Kidney glomerular epithelial cell (primary cell): ENCODE results near the gene HAS3.
A peak's percentile ranks its signal among the peaks of the same experiment; 100 is the strongest.
"Not testable (repeated sequence)": the region's sequence is repeated elsewhere in the genome, so short reads cannot be mapped to it uniquely, and the experiment has no call there.

ENCODE experiments used
- DNase-seq: peaks from one replicate; lab custom pipeline; 2025; lab: John Stamatoyannopoulos, UW

The HAS3 gene, protein sequence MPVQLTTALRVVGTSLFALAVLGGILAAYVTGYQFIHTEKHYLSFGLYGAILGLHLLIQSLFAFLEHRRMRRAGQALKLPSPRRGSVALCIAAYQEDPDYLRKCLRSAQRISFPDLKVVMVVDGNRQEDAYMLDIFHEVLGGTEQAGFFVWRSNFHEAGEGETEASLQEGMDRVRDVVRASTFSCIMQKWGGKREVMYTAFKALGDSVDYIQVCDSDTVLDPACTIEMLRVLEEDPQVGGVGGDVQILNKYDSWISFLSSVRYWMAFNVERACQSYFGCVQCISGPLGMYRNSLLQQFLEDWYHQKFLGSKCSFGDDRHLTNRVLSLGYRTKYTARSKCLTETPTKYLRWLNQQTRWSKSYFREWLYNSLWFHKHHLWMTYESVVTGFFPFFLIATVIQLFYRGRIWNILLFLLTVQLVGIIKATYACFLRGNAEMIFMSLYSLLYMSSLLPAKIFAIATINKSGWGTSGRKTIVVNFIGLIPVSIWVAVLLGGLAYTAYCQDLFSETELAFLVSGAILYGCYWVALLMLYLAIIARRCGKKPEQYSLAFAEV

GRCh38 chr16:69105501-69106361 is at the start of gene HAS3:
Gene HAS3 (plus strand): TSS chr16:69105653. CDS start chr16:69109396, 3,743 bp downstream.
- peak; percentile 69 for DNase-seq

DNA sequence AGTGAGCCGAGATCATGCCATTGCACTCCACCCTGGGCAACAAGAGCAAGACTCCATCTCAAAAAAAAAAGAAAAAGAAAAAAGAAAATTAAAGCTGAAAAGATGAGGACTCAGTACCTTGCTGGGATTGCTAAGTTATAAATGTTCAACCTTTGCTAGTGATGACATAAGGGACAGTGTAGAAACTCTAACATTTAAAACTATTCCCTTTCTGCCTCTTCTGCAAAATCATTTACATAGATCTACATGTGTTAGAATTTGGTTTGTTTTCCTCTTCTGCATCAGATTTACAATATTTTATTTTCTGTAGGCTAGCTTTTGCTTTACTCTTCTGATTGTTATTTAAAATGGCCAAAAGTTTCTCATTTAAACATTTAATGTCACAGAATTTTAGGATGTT is 49.5 kb upstream of the HAS3 start:
- no peak for DNase-seq

DNA sequence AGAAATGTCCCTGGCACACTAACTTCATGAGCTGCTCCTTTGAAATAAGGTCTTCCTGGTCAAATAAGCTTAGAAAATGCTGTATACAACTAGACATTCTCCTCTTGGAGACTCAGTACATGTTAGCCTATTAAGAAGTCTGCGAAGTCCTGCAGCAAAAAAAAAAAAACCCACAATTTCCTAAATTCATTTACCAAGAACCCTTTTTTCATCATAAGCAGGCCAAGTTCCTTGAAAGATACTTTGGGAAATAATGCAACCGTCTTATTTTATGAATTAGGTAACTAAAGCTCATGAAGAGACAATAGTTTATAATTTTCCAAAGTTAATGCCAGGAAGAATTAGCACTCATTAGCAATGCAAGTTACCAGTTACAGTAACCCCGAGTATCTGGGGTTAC is 49.0 kb upstream of the HAS3 start:
- no peak for DNase-seq

DNA sequence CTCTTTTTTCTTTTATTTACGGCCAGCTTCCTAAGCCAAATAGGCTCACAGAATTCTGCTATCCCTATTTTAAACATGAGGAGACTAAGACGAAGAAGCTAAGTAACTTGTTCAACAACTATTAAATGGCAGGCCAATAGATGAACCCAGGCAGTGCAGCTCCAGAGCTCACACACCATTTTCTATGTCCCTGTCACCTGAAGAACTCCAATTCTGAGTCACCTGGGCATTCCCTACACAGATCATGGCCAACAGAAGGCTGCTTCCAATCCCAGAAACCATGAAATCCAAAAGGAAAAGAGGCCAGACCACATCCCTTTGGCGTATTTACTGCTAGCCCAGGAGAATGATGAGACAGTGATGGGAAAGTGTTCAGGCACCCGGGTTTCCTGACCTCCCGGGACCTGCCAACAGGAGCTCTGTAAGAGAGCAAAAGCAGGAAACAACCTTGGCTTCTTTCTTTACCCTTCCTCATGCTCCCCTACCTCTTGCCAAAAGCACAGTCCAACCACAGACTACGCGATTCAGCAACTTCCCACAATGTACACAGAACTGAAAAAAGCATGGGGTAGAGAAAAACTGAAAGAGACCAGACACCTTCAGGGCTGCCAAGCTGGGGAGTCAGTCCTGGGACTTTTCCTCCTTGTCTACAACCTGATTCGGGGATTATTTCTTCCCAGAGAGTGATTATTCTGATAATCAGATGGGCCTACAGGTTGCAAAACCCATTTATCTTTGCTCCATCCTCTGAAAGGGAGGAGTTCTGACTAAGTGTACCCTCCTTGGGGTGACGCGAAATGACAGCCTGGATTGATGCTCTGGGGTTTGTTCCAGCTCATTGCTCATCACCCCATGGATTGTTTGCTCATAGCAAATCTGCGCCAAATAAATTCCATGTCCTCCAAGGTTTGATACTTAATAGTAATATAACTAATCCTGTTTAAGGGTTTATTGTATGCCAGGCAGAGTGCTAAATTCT is 47.8 kb upstream of the HAS3 start:
- peak; percentile 48 for DNase-seq

DNA sequence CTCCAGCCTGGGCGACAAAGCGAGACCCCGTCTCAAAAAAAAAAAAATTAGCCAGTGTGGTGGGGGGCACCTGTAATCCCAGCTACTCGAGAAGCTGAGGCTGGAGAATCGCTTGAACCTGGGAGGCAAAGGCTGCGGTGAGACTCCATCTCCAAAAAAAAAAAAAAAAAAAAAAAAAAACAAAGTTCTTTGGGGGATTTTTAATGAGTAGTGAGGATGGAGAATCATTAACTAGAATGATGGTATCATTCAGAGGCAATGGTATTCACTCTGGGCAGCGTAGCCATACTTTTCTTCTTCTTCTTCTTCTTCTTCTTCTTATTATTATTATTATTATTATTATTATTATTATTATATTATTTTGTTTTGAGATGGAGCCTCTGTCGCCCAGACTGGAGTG is 42.0 kb upstream of the HAS3 start:
- not testable (repeated sequence) for DNase-seq

DNA sequence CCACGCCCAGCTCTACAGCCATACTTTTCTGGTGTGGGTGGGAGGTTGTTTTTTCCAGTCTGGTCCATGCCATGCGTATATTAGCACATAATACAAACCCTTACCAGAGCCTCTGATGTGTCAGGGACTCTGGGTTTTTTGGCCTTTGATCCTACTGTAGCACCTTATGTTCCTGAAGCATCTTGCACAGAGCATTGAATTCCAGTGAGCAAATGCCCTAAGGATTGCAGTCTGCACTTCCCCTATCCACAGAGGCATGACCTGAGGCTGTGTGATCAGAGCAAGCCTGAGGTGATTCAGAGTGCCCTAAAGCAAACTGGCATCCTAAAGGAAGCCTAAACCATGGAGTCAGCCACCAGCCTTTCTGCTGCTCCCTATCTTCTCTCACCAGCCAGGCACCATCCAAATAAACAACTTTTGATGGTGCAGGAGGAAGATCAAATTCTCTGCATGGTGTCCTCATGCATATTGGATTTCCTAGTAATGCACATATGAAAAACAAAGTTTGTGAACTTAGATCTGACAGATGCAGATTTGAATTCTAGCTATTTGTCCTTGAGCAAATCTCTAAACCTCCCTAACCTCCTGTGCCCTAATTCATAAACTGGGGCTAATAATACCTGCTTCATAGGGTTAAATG is 41.2 kb upstream of the HAS3 start:
- peak; percentile 54 for DNase-seq

DNA sequence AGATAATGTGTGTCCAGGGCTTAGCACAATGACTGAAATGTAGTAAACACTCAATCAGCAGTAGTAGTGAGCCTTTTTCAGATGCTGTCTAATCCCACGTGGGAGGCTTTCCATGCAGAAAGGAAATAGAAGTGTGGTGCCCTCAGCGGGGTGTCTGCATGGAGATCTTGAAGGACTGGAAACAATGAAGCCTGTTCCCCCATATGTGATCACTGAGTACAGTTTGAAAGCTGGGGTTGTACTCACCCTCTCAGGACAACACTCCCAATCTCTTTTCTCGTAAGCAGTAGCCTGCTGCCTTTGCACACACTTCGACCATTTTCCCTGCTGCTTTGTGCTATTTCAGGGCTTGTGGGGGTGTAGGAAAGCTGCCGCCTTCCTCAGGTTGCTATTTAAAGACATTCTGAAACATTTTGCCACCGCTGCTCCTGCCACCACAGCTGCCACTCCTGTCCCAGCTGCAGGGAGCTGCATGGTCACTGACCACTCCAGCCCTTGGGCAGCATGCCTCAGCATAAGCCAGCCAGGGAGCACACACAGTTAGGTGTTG is 40.6 kb upstream of the HAS3 start:
- no peak for DNase-seq

DNA sequence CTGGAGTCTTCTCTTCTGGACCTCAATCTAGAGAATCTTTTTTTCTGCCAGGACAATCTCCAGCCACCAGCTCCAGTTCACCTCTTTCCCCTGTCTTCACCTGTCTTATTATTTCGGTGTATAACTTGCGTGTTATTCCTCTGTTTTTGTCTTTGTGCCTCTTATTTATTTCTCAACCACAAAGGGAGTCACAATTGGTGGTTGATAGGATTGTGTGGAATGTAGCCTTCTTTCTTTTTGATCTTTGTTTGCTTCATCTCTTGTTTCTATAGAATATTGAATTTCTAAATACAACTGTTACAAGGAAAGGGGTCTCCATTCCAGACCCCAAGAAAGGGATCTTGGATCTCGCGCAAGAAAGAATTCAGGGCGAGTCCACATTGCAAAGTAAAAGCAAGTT is 35.9 kb upstream of the HAS3 start:
- no peak for DNase-seq

- no peak for DNase-seq
These were observed 34.4 kb upstream of the HAS3 start for GRCh38 chr16:69071036-69071435.

GRCh38 chr16:69072640-69072974 is 32.8 kb upstream of the HAS3 start:
- DNase-seq: no peak

GRCh38 chr16:69073181-69073702 is 32.2 kb upstream of the HAS3 start:
- DNase-seq: peak; percentile 82

DNA sequence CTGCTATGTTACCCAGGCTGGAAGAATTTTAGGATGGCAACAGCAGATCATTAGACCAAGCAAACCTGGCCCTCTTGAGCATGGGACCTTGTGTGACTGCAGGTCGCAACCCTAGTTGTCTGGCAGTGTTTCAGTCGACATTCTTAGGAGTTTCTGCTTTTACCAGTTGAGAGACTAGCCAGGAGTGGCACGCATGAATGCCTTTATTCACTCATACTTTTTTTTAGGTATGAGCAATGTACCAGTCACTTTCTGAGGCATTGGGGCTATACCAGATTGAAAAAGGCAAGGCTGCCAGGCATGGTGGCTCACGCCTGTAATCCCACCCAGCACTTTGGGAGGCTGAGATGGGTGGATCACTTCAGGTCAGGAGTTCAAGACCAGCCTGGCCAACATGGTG is 28.2 kb upstream of the HAS3 start:
- DNase-seq: peak; percentile 94

- DNase-seq: no peak
These were observed 27.4 kb upstream of the HAS3 start for GRCh38 chr16:69078073-69078472.

- no peak for DNase-seq
These were observed 25.8 kb upstream of the HAS3 start for GRCh38 chr16:69079697-69080096.

DNA sequence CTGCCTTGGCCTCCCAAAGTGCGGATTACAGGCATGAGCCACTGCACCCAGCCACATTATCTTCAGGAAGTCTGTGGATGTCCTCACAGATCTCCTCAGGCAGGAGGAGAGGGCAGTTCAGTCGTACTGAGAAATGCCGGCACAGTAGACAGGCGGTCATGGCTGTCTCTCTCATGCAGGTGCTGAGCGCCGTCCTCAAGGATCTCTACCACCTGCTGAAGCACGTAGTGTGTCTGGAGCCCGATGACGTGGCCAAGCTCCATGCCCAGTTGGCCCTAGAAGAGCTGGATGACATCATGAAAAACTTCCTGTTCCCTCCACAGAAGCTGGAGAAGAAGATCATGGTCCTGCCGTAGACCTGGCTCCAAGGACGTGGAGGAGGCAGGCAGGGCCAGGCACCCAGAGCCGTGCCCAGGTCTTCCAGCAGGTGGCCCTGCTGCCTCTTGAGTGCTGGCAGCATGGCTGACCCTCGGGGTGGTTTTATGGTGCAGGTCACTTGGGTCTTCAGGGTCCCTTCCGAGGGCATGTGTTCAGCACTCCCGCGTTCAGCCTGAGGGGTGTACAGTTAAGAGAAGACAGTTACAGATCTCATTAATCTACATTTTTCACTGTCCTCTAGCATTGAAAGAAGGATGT is 22.0 kb upstream of the HAS3 start:
- no peak for DNase-seq

DNA sequence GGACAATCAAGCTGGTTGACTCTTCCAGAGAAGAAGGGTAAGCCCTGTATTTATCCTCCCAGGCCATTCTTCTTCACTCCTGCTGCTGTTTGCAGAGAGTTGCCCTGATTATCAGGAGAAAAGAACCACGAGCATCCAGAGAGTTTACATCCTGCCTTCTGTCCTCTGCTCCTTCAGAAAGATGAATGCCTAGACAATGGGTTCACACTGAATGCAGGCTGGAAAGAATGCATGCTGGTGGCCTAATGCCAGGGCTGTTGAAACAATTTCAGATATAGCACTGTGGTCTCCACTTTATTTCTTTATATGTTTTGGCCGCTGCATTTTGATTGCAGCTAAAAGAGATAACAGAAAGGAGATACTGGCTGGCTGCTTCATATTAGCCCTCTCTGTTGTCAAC is 21.2 kb upstream of the HAS3 start:
- DNase-seq: no peak

GRCh38 chr16:69085032-69085695 is 20.3 kb upstream of the HAS3 start:
- no peak for DNase-seq

- DNase-seq: no peak
These were observed 18.3 kb upstream of the HAS3 start for GRCh38 chr16:69087161-69087581.

DNA sequence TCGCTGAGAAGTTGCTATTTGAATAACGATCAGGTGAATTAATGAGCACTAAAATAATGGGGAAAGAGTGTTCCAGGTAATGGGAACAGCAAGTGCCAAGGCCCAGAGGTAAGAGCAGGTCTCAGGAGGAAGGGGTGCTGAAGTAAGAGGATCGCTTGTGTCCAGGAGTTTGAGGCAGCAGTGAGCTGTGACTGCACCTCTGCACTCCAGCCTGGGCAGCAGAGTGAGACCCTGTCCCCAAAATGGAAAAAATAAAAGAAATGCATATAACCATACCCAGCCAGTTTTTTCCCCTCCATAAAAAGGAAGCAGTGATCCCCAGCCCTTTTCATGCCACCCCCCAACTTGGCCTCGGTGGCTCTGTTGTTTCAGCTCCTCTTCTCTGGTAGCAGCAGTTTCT is 16.8 kb upstream of the HAS3 start:
- DNase-seq: no peak
